GM12892 (cell line): ENCODE measurements around the gene INAFM1.

Experiments
- POLR2A ChIP-seq: IDR thresholded peaks from 2 replicates; pipeline ENCODE4 v1.6.1; 2011; ENCODE audit warnings: low read depth, low read length, control low read depth
- POLR2AphosphoS5 ChIP-seq: IDR thresholded peaks from 2 replicates; pipeline ENCODE4 v1.6.1; 2011; ENCODE audit warnings: low read depth, low read length, control low read depth

GRCh38 chr19:47313754-47314295 lies 39.1 kb downstream of the INAFM1 start:
- TF ChIP-seq POLR2AphosphoS5 (no peak), POLR2A (no peak)
